Measurements from ENCODE around the gene TMEM9B. TPM values are rescaled to one million over a fixed set of nuclear protein-coding genes. Genes with fewer than 3 reads are reported as not detected.

Gene TMEM9B
- total and polyA plus RNA-seq, 2 experiments from 2014 or later = 10.4 to 12.9 TPM

DNA sequence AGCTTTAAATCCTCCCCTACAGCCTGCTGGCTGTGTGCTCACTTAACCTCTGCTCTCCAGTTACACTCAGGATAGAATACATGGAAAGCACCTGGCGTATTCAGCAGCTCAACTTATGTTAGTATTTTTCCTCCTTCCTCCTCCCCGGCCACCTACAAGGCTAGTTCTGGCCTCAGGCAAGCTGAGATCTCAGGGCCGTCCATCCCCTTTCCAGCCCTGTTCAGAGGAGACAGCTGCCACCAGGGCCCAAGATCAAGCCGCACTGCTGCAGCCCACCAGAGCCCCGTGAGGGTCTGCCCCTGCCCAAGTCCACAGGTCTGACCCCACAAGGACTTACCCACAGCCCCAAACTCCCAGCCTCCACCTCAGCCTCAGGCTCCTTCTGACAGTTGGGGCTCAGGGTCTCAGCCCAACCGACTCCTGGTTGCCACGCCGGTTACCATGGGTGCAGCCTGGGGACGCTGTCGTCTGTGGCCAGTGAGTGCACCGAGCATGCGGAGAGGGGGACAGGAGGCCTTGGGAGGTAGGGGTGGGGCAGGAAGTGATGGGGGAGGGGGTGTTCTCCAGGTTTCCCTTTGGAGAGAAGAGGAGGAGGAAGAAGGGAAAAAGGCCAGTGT is 31.6 kb downstream of the TMEM9B start, which contains the start of gene C11orf16:
Gene C11orf16 (minus strand): TSS at position 384 of the 617 bp plus-strand sequence. CDS start 639 bp downstream, outside the sequence.
- Histone ChIP-seq H3K27ac (ENCODE audit: low read depth) (no peak within 1 kb of the TSS), H3K4me2 (0 out of 2 replicates have a peak within 1 kb of the TSS, but pooled peaks have one; percentile 32), H4K20me1 (replicated peaks; ENCODE audit: insufficient read depth) (no peaks in the 10 kb centered on the region), H3K36me3 (ENCODE audit: insufficient read depth) (no peaks in the 10 kb centered on the region), H3F3A (replicated peaks; ENCODE audit: low read depth) (no peaks in the 10 kb centered on the region), H3K4me3 (no peak within 1 kb of the TSS), H3K9me2 (ENCODE audit: insufficient read depth) (no peaks in the 10 kb centered on the region), H3K4me1 (ENCODE audit: insufficient read depth) (peaks cover 5% of the 10 kb centered on the region; the same call in 1 of the 2 replicates), H3K27me3 (ENCODE audit: insufficient read depth) (no peaks in the 10 kb centered on the region), H2AFZ (peak within 1 kb of the TSS; percentile 86), H3K79me2 (replicated peaks; ENCODE audit: insufficient read depth) (no peaks in the 10 kb centered on the region)
- H3K27me3 Mint-ChIP-seq (ENCODE audit: insufficient read depth, low read depth, poor library complexity) = peaks cover 8% of the 10 kb centered on the region
- peak; percentile 70 for ATAC-seq
- peak; percentile 67 for DNase-seq (ENCODE audit: low spot score)
- peaks cover 25% of the 10 kb centered on the region for H3K4me1 Mint-ChIP-seq
- peak within 1 kb of the TSS; percentile 23; the same call in 2 of the 3 replicates for H3K4me3 Mint-ChIP-seq
- H3K36me3 Mint-ChIP-seq (ENCODE audit: low read depth) = no peaks in the 10 kb centered on the region
- H3K9me3 Mint-ChIP-seq = no peaks in the 10 kb centered on the region
- TF ChIP-seq CREB1 (CRISPR knock-in tag; IDR thresholded peaks at IDR 0.05; ENCODE audit: low read depth) (no peak), POLR2AphosphoS5 (IDR thresholded peaks at IDR 0.05; ENCODE audit: low read depth) (no peak), EZH2phosphoT487 (IDR thresholded peaks at IDR 0.05; ENCODE audit: unreplicated experiment) (no peak), NANOG (IDR thresholded peaks at IDR 0.05; ENCODE audit: borderline replicate concordance) (no peak), ZNF331 (CRISPR knock-in tag; IDR thresholded peaks at IDR 0.05; ENCODE audit: low read depth) (no peak), EZH2 (IDR thresholded peaks at IDR 0.05; ENCODE audit: low read depth, unreplicated experiment) (no peak), ZNF114 (CRISPR knock-in tag; IDR thresholded peaks at IDR 0.05) (no peak), STAT1 (IDR thresholded peaks at IDR 0.05; ENCODE audit: unreplicated experiment) (no peak), JUNB (IDR thresholded peaks at IDR 0.05; ENCODE audit: unreplicated experiment) (no peak)
- TF ChIP-seq, protein P1, sequence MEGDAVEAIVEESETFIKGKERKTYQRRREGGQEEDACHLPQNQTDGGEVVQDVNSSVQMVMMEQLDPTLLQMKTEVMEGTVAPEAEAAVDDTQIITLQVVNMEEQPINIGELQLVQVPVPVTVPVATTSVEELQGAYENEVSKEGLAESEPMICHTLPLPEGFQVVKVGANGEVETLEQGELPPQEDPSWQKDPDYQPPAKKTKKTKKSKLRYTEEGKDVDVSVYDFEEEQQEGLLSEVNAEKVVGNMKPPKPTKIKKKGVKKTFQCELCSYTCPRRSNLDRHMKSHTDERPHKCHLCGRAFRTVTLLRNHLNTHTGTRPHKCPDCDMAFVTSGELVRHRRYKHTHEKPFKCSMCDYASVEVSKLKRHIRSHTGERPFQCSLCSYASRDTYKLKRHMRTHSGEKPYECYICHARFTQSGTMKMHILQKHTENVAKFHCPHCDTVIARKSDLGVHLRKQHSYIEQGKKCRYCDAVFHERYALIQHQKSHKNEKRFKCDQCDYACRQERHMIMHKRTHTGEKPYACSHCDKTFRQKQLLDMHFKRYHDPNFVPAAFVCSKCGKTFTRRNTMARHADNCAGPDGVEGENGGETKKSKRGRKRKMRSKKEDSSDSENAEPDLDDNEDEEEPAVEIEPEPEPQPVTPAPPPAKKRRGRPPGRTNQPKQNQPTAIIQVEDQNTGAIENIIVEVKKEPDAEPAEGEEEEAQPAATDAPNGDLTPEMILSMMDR (conservative IDR thresholded peaks at IDR 0.05; ENCODE audit: low read depth in 2 of 2) = no peak
- TF ChIP-seq, protein P2, sequence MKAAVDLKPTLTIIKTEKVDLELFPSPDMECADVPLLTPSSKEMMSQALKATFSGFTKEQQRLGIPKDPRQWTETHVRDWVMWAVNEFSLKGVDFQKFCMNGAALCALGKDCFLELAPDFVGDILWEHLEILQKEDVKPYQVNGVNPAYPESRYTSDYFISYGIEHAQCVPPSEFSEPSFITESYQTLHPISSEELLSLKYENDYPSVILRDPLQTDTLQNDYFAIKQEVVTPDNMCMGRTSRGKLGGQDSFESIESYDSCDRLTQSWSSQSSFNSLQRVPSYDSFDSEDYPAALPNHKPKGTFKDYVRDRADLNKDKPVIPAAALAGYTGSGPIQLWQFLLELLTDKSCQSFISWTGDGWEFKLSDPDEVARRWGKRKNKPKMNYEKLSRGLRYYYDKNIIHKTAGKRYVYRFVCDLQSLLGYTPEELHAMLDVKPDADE (IDR thresholded peaks at IDR 0.05) = no peak
- TF ChIP-seq, protein P3, sequence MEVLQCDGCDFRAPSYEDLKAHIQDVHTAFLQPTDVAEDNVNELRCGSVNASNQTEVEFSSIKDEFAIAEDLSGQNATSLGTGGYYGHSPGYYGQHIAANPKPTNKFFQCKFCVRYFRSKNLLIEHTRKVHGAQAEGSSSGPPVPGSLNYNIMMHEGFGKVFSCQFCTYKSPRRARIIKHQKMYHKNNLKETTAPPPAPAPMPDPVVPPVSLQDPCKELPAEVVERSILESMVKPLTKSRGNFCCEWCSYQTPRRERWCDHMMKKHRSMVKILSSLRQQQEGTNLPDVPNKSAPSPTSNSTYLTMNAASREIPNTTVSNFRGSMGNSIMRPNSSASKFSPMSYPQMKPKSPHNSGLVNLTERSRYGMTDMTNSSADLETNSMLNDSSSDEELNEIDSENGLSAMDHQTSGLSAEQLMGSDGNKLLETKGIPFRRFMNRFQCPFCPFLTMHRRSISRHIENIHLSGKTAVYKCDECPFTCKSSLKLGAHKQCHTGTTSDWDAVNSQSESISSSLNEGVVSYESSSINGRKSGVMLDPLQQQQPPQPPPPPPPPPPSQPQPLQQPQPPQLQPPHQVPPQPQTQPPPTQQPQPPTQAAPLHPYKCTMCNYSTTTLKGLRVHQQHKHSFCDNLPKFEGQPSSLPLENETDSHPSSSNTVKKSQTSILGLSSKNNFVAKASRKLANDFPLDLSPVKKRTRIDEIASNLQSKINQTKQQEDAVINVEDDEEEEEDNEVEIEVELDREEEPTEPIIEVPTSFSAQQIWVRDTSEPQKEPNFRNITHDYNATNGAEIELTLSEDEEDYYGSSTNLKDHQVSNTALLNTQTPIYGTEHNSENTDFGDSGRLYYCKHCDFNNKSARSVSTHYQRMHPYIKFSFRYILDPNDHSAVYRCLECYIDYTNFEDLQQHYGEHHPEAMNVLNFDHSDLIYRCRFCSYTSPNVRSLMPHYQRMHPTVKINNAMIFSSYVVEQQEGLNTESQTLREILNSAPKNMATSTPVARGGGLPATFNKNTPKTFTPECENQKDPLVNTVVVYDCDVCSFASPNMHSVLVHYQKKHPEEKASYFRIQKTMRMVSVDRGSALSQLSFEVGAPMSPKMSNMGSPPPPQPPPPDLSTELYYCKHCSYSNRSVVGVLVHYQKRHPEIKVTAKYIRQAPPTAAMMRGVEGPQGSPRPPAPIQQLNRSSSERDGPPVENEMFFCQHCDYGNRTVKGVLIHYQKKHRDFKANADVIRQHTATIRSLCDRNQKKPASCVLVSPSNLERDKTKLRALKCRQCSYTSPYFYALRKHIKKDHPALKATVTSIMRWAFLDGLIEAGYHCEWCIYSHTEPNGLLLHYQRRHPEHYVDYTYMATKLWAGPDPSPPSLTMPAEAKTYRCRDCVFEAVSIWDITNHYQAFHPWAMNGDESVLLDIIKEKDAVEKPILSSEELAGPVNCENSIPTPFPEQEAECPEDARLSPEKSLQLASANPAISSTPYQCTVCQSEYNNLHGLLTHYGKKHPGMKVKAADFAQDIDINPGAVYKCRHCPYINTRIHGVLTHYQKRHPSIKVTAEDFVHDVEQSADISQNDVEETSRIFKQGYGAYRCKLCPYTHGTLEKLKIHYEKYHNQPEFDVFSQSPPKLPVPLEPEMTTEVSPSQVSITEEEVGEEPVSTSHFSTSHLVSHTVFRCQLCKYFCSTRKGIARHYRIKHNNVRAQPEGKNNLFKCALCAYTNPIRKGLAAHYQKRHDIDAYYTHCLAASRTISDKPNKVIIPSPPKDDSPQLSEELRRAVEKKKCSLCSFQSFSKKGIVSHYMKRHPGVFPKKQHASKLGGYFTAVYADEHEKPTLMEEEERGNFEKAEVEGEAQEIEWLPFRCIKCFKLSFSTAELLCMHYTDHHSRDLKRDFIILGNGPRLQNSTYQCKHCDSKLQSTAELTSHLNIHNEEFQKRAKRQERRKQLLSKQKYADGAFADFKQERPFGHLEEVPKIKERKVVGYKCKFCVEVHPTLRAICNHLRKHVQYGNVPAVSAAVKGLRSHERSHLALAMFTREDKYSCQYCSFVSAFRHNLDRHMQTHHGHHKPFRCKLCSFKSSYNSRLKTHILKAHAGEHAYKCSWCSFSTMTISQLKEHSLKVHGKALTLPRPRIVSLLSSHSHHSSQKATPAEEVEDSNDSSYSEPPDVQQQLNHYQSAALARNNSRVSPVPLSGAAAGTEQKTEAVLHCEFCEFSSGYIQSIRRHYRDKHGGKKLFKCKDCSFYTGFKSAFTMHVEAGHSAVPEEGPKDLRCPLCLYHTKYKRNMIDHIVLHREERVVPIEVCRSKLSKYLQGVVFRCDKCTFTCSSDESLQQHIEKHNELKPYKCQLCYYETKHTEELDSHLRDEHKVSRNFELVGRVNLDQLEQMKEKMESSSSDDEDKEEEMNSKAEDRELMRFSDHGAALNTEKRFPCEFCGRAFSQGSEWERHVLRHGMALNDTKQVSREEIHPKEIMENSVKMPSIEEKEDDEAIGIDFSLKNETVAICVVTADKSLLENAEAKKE (CRISPR knock-in tag; IDR thresholded peaks at IDR 0.05) = no peak
- TF ChIP-seq, protein P4, sequence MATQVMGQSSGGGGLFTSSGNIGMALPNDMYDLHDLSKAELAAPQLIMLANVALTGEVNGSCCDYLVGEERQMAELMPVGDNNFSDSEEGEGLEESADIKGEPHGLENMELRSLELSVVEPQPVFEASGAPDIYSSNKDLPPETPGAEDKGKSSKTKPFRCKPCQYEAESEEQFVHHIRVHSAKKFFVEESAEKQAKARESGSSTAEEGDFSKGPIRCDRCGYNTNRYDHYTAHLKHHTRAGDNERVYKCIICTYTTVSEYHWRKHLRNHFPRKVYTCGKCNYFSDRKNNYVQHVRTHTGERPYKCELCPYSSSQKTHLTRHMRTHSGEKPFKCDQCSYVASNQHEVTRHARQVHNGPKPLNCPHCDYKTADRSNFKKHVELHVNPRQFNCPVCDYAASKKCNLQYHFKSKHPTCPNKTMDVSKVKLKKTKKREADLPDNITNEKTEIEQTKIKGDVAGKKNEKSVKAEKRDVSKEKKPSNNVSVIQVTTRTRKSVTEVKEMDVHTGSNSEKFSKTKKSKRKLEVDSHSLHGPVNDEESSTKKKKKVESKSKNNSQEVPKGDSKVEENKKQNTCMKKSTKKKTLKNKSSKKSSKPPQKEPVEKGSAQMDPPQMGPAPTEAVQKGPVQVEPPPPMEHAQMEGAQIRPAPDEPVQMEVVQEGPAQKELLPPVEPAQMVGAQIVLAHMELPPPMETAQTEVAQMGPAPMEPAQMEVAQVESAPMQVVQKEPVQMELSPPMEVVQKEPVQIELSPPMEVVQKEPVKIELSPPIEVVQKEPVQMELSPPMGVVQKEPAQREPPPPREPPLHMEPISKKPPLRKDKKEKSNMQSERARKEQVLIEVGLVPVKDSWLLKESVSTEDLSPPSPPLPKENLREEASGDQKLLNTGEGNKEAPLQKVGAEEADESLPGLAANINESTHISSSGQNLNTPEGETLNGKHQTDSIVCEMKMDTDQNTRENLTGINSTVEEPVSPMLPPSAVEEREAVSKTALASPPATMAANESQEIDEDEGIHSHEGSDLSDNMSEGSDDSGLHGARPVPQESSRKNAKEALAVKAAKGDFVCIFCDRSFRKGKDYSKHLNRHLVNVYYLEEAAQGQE (IDR thresholded peaks at IDR 0.05; ENCODE audit: unreplicated experiment) = no peak
- H3K27ac Mint-ChIP-seq = no peak within 1 kb of the TSS

Measured in GM23338 (cell line).